ENCODE results near the gene EXOC4. TPM values are rescaled to one million over a fixed set of nuclear protein-coding genes. Genes with fewer than 3 reads are reported as not detected.
"Not testable (repeated sequence)": the region's sequence is repeated elsewhere in the genome, so short reads cannot be mapped to it uniquely, and the experiment has no call there.

EXOC4 gene
- total RNA-seq, 1 experiment from 2014 or later, result 66.2 TPM

GRCh38 chr7:133275446-133276095, 22.7 kb downstream of the EXOC4 start:
- TF ChIP-seq CTCF (IDR thresholded peaks at IDR 0.05; ENCODE audit: insufficient read depth in 1 of 2, low read depth in 1 of 2, low read length in 1 of 2, severe bottlenecking in 1 of 2, unreplicated experiment in 1 of 2), result no peak
- intact Hi-C loops (cut with micrococcal nuclease; ENCODE audit: unreplicated experiment), result loop anchor here (1.0 kb wide), 1 partner anchor 159 kb away; no protein-coding TSS in a partner anchor
- ChIA-PET POLR2A (no interaction called here), CTCF (no interaction called here)
- Histone ChIP-seq H3K36me3 (ENCODE audit: control insufficient read depth, insufficient read depth, low read length) (no peaks in the 10 kb centered on the region), H3K4me1 (no peaks in the 10 kb centered on the region), H3K27me3 (replicated peaks; ENCODE audit: control insufficient read depth, insufficient read depth, low read length) (no peaks in the 10 kb centered on the region), H3K9me3 (no peaks in the 10 kb centered on the region), H3K4me3 (ENCODE audit: low read depth, low read length) (no peak overlapping the region)
- H3K9me3 Mint-ChIP-seq (ENCODE audit: unreplicated experiment), result peaks cover 9% of the 10 kb centered on the region
- H3K4me3 Mint-ChIP-seq (ENCODE audit: unreplicated experiment), result no peak overlapping the region
- H3K27me3 Mint-ChIP-seq (ENCODE audit: insufficient read depth, unreplicated experiment), result no peaks in the 10 kb centered on the region
- peaks cover 12% of the 10 kb centered on the region for H3K36me3 Mint-ChIP-seq (ENCODE audit: insufficient read depth, unreplicated experiment)
- H3K4me1 Mint-ChIP-seq (ENCODE audit: low read depth, unreplicated experiment), result no peaks in the 10 kb centered on the region
- no TSS peak for BruUV-seq (replicated peaks)
- DNase-seq, result no peak
- H3K27ac Mint-ChIP-seq (ENCODE audit: unreplicated experiment), result no peak overlapping the region

GRCh38 chr7:133278975-133279374, 26.1 kb downstream of the EXOC4 start:
- CTCF ChIA-PET; DNase-seq; BruUV-seq (replicated peaks); H3K36me3 ChIP-seq (ENCODE audit: control insufficient read depth, insufficient read depth, low read length); H3K4me1 ChIP-seq; H3K9me3 ChIP-seq; H3K27me3 Mint-ChIP-seq (ENCODE audit: insufficient read depth, unreplicated experiment); H3K27me3 ChIP-seq (replicated peaks; ENCODE audit: control insufficient read depth, insufficient read depth, low read length); H3K9me3 Mint-ChIP-seq (ENCODE audit: unreplicated experiment); H3K4me3 Mint-ChIP-seq (ENCODE audit: unreplicated experiment); intact Hi-C loops (cut with micrococcal nuclease; ENCODE audit: unreplicated experiment); H3K4me1 Mint-ChIP-seq (ENCODE audit: low read depth, unreplicated experiment); H3K4me3 ChIP-seq (ENCODE audit: low read depth, low read length); H3K27ac Mint-ChIP-seq (ENCODE audit: unreplicated experiment); POLR2A ChIA-PET: not testable (repeated sequence)
- peaks cover 16% of the 10 kb centered on the region for H3K36me3 Mint-ChIP-seq (ENCODE audit: insufficient read depth, unreplicated experiment)

GRCh38 chr7:133282094-133282493, 29.2 kb downstream of the EXOC4 start:
- intact Hi-C loops (cut with micrococcal nuclease; ENCODE audit: unreplicated experiment), result no loop called here
- no TSS peak for BruUV-seq (replicated peaks)
- no peak overlapping the region for H3K4me3 ChIP-seq (ENCODE audit: low read depth, low read length)
- no peak overlapping the region for H3K27ac Mint-ChIP-seq (ENCODE audit: unreplicated experiment)
- TF ChIP-seq CTCF (IDR thresholded peaks at IDR 0.05; ENCODE audit: insufficient read depth in 1 of 2, low read depth in 1 of 2, low read length in 1 of 2, severe bottlenecking in 1 of 2, unreplicated experiment in 1 of 2), result no peak
- no peaks in the 10 kb centered on the region for H3K4me1 ChIP-seq
- ChIA-PET CTCF (no interaction called here), POLR2A (no interaction called here)
- H3K36me3 ChIP-seq (ENCODE audit: control insufficient read depth, insufficient read depth, low read length), result no peaks in the 10 kb centered on the region
- H3K9me3 Mint-ChIP-seq (ENCODE audit: unreplicated experiment), result peaks cover 9% of the 10 kb centered on the region
- DNase-seq, result no peak
- H3K4me3 Mint-ChIP-seq (ENCODE audit: unreplicated experiment), result no peak overlapping the region
- no peaks in the 10 kb centered on the region for H3K27me3 ChIP-seq (replicated peaks; ENCODE audit: control insufficient read depth, insufficient read depth, low read length)
- H3K27me3 Mint-ChIP-seq (ENCODE audit: insufficient read depth, unreplicated experiment), result no peaks in the 10 kb centered on the region
- peaks cover 11% of the 10 kb centered on the region for H3K36me3 Mint-ChIP-seq (ENCODE audit: insufficient read depth, unreplicated experiment)
- no peaks in the 10 kb centered on the region for H3K4me1 Mint-ChIP-seq (ENCODE audit: low read depth, unreplicated experiment)
- no peaks in the 10 kb centered on the region for H3K9me3 ChIP-seq

GRCh38 chr7:133284092-133284491, 31.2 kb downstream of the EXOC4 start:
- H3K4me3 Mint-ChIP-seq (ENCODE audit: unreplicated experiment), result no peak overlapping the region
- Histone ChIP-seq H3K27me3 (replicated peaks; ENCODE audit: control insufficient read depth, insufficient read depth, low read length) (no peaks in the 10 kb centered on the region), H3K36me3 (ENCODE audit: control insufficient read depth, insufficient read depth, low read length) (no peaks in the 10 kb centered on the region), H3K4me1 (no peaks in the 10 kb centered on the region), H3K9me3 (no peaks in the 10 kb centered on the region), H3K4me3 (ENCODE audit: low read depth, low read length) (no peak overlapping the region)
- CTCF ChIA-PET, result no interaction called here
- no peaks in the 10 kb centered on the region for H3K4me1 Mint-ChIP-seq (ENCODE audit: low read depth, unreplicated experiment)
- no TSS peak for BruUV-seq (replicated peaks)
- no peak for DNase-seq
- POLR2A ChIA-PET, result no interaction called here
- TF ChIP-seq CTCF (IDR thresholded peaks at IDR 0.05; ENCODE audit: insufficient read depth in 1 of 2, low read depth in 1 of 2, low read length in 1 of 2, severe bottlenecking in 1 of 2, unreplicated experiment in 1 of 2), result no peak
- H3K27ac Mint-ChIP-seq (ENCODE audit: unreplicated experiment), result no peak overlapping the region
- peaks cover 9% of the 10 kb centered on the region for H3K36me3 Mint-ChIP-seq (ENCODE audit: insufficient read depth, unreplicated experiment)
- H3K27me3 Mint-ChIP-seq (ENCODE audit: insufficient read depth, unreplicated experiment), result no peaks in the 10 kb centered on the region
- no peaks in the 10 kb centered on the region for H3K9me3 Mint-ChIP-seq (ENCODE audit: unreplicated experiment)
- intact Hi-C loops (cut with micrococcal nuclease; ENCODE audit: unreplicated experiment), result no loop called here
